Osteocyte (in vitro differentiated cells): ENCODE measurements around the gene GNPTAB. TPM values are rescaled to one million over a fixed set of nuclear protein-coding genes. Genes with fewer than 3 reads are reported as not detected.

ENCODE experiments used
- DNase-seq: peaks from one replicate; pipeline ENCODE4 v3.0.0; 2021; ENCODE audit warnings: mixed read lengths; ENCODE audit not compliant: unreplicated experiment; ENCODE audit errors: extremely low spot score
- H3K27ac Mint-ChIP-seq: one replicate; pipeline ENCODE4 v1.8.0; 2021; ENCODE audit warnings: mild to moderate bottlenecking, mixed read lengths; ENCODE audit not compliant: unreplicated experiment
- H3K27me3 Mint-ChIP-seq: one replicate; pipeline ENCODE4 v1.8.0; 2021; ENCODE audit warnings: mixed read lengths; ENCODE audit not compliant: unreplicated experiment
- H3K36me3 Mint-ChIP-seq: one replicate; pipeline ENCODE4 v1.8.0; 2021; ENCODE audit warnings: mixed read lengths; ENCODE audit not compliant: unreplicated experiment
- H3K4me1 Mint-ChIP-seq: one replicate; pipeline ENCODE4 v1.8.0; 2021; ENCODE audit warnings: mixed read lengths; ENCODE audit not compliant: unreplicated experiment
- H3K4me3 Mint-ChIP-seq: one replicate; pipeline ENCODE4 v1.8.0; 2021; ENCODE audit warnings: mild to moderate bottlenecking, moderate library complexity, mixed read lengths; ENCODE audit not compliant: unreplicated experiment
- H3K9me3 Mint-ChIP-seq: one replicate; pipeline ENCODE4 v1.8.0; 2021; ENCODE audit warnings: mixed read lengths; ENCODE audit not compliant: unreplicated experiment
- total RNA-seq: library from RNA; stranded (reverse); gene quantifications from 2 replicates; pipeline ENCODE4 v1.2.1, GENCODE V29; 2021
- TF ChIP-seq, protein P1 (sequence below): fragments of 200-600 bp; sonication (generic); IDR thresholded peaks from 2 replicates; pipeline ENCODE4 v1.5.0; 2021; ENCODE audit warnings: antibody characterized with exemption, mild to moderate bottlenecking, moderate library complexity

GNPTAB gene
- total RNA-seq, 1 donor from 2014 or later: 25.8 TPM

DNA sequence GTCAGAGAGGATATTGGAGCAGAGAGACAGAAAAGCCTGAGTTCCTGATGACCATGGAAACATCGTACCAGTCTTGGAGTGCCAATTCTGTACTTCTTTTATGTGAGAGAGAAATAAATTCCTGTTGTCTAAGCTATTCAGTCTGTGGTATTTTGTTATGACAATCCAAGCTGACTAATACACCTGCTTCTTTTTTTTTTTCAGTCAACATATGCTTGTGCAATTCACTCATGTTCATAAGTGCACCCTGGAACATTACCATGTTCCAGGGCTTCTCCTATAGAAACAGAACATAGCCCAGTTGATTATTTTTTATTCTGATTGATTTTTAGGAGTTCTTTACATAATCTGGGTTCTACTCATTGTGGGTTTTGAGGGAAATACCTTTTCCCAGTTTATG lies 135.1 kb downstream of the GNPTAB start:
- peaks cover 28% of the 10 kb centered on the region for H3K4me1 Mint-ChIP-seq
- no peak overlapping the region for H3K4me3 Mint-ChIP-seq
- no peak overlapping the region for H3K27ac Mint-ChIP-seq
- no peaks in the 10 kb centered on the region for H3K27me3 Mint-ChIP-seq
- H3K36me3 Mint-ChIP-seq: no peaks in the 10 kb centered on the region
- H3K9me3 Mint-ChIP-seq: no peaks in the 10 kb centered on the region
- TF ChIP-seq, protein P1, sequence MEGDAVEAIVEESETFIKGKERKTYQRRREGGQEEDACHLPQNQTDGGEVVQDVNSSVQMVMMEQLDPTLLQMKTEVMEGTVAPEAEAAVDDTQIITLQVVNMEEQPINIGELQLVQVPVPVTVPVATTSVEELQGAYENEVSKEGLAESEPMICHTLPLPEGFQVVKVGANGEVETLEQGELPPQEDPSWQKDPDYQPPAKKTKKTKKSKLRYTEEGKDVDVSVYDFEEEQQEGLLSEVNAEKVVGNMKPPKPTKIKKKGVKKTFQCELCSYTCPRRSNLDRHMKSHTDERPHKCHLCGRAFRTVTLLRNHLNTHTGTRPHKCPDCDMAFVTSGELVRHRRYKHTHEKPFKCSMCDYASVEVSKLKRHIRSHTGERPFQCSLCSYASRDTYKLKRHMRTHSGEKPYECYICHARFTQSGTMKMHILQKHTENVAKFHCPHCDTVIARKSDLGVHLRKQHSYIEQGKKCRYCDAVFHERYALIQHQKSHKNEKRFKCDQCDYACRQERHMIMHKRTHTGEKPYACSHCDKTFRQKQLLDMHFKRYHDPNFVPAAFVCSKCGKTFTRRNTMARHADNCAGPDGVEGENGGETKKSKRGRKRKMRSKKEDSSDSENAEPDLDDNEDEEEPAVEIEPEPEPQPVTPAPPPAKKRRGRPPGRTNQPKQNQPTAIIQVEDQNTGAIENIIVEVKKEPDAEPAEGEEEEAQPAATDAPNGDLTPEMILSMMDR: no peak
- DNase-seq: no peak

Other genes with a start within 250 kb of the GNPTAB start
- gene MYBPC1, start 236.0 kb downstream of the GNPTAB start, total RNA-seq: not detected in 2 replicates
- gene CHPT1, start 133.3 kb downstream of the GNPTAB start, total RNA-seq: 26.2 and 26.7 TPM in 2 replicates
- gene SYCP3, start 91.5 kb downstream of the GNPTAB start, total RNA-seq: not detected in 2 replicates
- 18.2 and 20.0 TPM in 2 replicates for gene DRAM1, start 46.6 kb upstream of the GNPTAB start, total RNA-seq
- 31.2 and 34.4 TPM in 2 replicates for gene WASHC3, start 231.0 kb upstream of the GNPTAB start, total RNA-seq